HepG2 (cell line): Measurements from ENCODE around the gene SRCAP. TPM values are rescaled to one million over a fixed set of nuclear protein-coding genes. Genes with fewer than 3 reads are reported as not detected.

ENCODE experiments used
- ATAD3A ChIP-seq: sonication (generic); formaldehyde crosslinking; IDR thresholded peaks from 2 replicates; pipeline ENCODE4 v1.4.0; 2020; ENCODE audit warnings: missing genetic modification reagents
- DPF2 ChIP-seq: sonication (generic); formaldehyde crosslinking; IDR thresholded peaks from 2 replicates; pipeline ENCODE4 v1.4.0; 2020; ENCODE audit warnings: mild to moderate bottlenecking, low read depth, missing genetic modification reagents, borderline replicate concordance
- ETV5 ChIP-seq: IDR thresholded peaks from 2 replicates; pipeline ENCODE4 v1.6.1; 2018; ENCODE audit warnings: missing biosample characterization, missing genetic modification reagents, inconsistent platforms, borderline replicate concordance
- PITX1 ChIP-seq: sonication (generic); formaldehyde crosslinking; IDR thresholded peaks from 2 replicates; pipeline ENCODE4 v1.5.1; 2020; ENCODE audit warnings: mild to moderate bottlenecking, missing genetic modification reagents
- RFX1 ChIP-seq: fragments of 450-650 bp; IDR thresholded peaks from 2 replicates; pipeline ENCODE4 v1.6.1; 2017
- SCMH1 ChIP-seq: sonication (generic); formaldehyde crosslinking; IDR thresholded peaks from 2 replicates; pipeline ENCODE4 v1.9.0; 2021; ENCODE audit warnings: missing genetic modification reagents, mild to moderate bottlenecking, borderline replicate concordance
- SRSF1 ChIP-seq: fragments of 200-400 bp; formaldehyde crosslinking; optimal IDR thresholded peaks from 2 replicates; pipeline ENCODE3; 2017; ENCODE audit warnings: mild to moderate bottlenecking, low read depth, low read length, moderate library complexity
- TEAD2 ChIP-seq: sonication (generic); formaldehyde crosslinking; IDR thresholded peaks from 2 replicates; pipeline ENCODE4 v1.9.0; 2021; ENCODE audit warnings: missing genetic modification reagents
- TMF1 ChIP-seq: sonication (generic); formaldehyde crosslinking; IDR thresholded peaks from 2 replicates; pipeline ENCODE4 v1.8.1; 2022; ENCODE audit warnings: low read depth, missing genetic modification reagents
- ZMYM3 ChIP-seq: sonication (generic); formaldehyde crosslinking; IDR thresholded peaks from 2 replicates; pipeline ENCODE4 v1.5.1; 2020; ENCODE audit warnings: mild to moderate bottlenecking, missing genetic modification reagents
- ZNF274 ChIP-seq: sonication (generic); formaldehyde crosslinking; IDR thresholded peaks from 2 replicates; pipeline ENCODE4 v1.5.1; 2020; ENCODE audit warnings: mild to moderate bottlenecking, missing genetic modification reagents
- ZNF333 ChIP-seq: sonication (generic); formaldehyde crosslinking; IDR thresholded peaks from 2 replicates; pipeline ENCODE4 v1.4.0; 2020; ENCODE audit warnings: mild to moderate bottlenecking, missing genetic modification reagents, borderline replicate concordance
- ZNF33A ChIP-seq: sonication (generic); formaldehyde crosslinking; IDR thresholded peaks from 2 replicates; pipeline ENCODE4 v1.5.1; 2020; ENCODE audit warnings: missing genetic modification reagents, mild to moderate bottlenecking, moderate library complexity, borderline replicate concordance
- ZNF547 ChIP-seq: sonication (generic); formaldehyde crosslinking; IDR thresholded peaks from 2 replicates; pipeline ENCODE4 v1.5.1; 2020; ENCODE audit warnings: mild to moderate bottlenecking, missing genetic modification reagents
- ZNF549 ChIP-seq: sonication (generic); formaldehyde crosslinking; IDR thresholded peaks from 2 replicates; pipeline ENCODE4 v1.5.0; 2020; ENCODE audit warnings: missing genetic modification reagents
- ZNF563 ChIP-seq: sonication (generic); formaldehyde crosslinking; IDR thresholded peaks from 2 replicates; pipeline ENCODE4 v1.8.0; 2022; ENCODE audit warnings: mild to moderate bottlenecking, moderate library complexity, missing genetic modification reagents
- ZNF564 ChIP-seq: sonication (generic); formaldehyde crosslinking; IDR thresholded peaks from 2 replicates; pipeline ENCODE4 v1.8.1; 2023; ENCODE audit warnings: mild to moderate bottlenecking, missing genetic modification reagents
- ZNF713 ChIP-seq: sonication (generic); formaldehyde crosslinking; IDR thresholded peaks from 2 replicates; pipeline ENCODE4 v1.4.0; 2020; ENCODE audit warnings: mild to moderate bottlenecking, missing genetic modification reagents
- ZNF773 ChIP-seq: sonication (generic); formaldehyde crosslinking; IDR thresholded peaks from 2 replicates; pipeline ENCODE4 v1.4.0; 2020; ENCODE audit warnings: missing genetic modification reagents, borderline replicate concordance
- polyA plus RNA-seq, 8 experiments: library from polyadenylated mRNA; depleted of rRNA in 3 of 8; stranded (reverse) in 7 of 8; unstranded in 1 of 8; fragments of >200 nt; fragmentation: Illumina TruSeq in 4 of 8; extraction: Trizol in 4 of 8; gene quantifications; 2 replicates each; pipeline versions ENCODE4 v1.2.1 to v1.2.3, GENCODE V29; 2011 to 2016; ENCODE audit warnings: low read depth in 4 of 8, missing spikeins in 1 of 8, mixed read lengths in 1 of 8; ENCODE audit not compliant: insufficient read depth in 1 of 8
- total RNA-seq, 5 experiments: library from RNA; depleted of rRNA; stranded (reverse); fragments of >200 nt; fragmentation: Illumina TruSeq; extraction: Trizol; gene quantifications; 2 replicates each; pipeline ENCODE4 v1.2.3, GENCODE V29; 2016; ENCODE audit warnings: low read depth in 1 of 5
- TF ChIP-seq, protein P1 (sequence below): sonication (generic); formaldehyde crosslinking; IDR thresholded peaks from 2 replicates; pipeline ENCODE4 v1.4.0; 2020; ENCODE audit warnings: mild to moderate bottlenecking, missing genetic modification reagents, borderline replicate concordance
- TF ChIP-seq, protein P2 (sequence below): sonication (generic); formaldehyde crosslinking; IDR thresholded peaks from 2 replicates; pipeline ENCODE4 v1.8.0; 2023; ENCODE audit warnings: mild to moderate bottlenecking, missing genetic modification reagents
- TF ChIP-seq, protein P3 (sequence below): sonication (generic); formaldehyde crosslinking; IDR thresholded peaks from 2 replicates; pipeline ENCODE4 v1.8.0; 2022; ENCODE audit warnings: missing genetic modification reagents, low read depth, mild to moderate bottlenecking, borderline replicate concordance

SRCAP gene
- total and polyA plus RNA-seq, 2 of the 13 experiments (the other 11 are each of a cell fraction or from before 2014, with no cell fraction given), result 4.9 to 9.0 TPM

DNA sequence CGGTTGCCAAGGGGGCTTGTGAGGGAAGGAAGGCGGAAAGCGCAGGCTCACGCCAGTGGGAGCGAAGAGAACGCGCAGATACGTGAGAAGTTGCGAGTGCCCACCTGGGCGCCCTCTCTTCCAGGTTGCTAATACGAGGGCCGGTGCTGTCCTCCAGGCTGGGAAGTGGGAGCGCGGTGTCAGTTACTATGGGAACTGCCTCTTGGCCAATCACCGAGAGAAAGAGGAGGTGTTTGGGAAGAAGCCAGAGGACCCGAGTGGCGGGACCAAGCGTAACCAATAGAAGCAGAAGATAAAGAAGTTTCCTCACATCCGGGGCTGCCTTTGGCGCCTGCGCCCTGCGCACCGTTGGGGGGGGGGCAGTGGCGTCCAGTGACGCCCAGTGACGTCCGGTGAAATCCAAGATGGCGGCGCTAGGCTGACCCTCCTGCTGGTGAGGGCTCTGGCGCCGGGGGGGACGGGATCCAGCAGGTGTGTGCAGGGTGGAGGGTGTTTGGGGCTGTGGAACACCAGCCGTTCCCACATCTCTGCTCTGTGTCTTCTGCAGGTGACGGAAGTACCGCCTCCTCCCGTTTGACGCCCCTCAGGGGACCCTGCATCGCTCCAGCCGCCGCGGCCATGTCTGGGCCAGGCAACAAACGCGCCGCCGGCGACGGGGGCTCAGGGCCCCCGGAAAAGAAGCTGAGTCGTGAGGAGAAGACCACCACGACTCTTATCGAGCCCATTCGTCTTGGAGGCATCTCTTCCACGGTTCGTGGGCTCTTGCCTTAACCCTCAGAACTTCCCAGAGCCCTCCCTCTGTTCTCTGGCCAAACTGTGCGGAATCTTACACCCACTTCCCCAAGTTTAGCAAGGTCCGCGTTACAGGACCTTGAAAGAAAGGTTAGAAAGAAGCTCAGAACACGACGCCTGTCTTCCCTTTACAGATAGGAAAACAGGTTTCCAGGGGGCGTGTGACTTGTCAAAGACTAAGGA, 63.2 kb downstream of the SRCAP start, which contains the start of the genes CFAP119 and RNF40 (continued):
- TF ChIP-seq, protein P1, sequence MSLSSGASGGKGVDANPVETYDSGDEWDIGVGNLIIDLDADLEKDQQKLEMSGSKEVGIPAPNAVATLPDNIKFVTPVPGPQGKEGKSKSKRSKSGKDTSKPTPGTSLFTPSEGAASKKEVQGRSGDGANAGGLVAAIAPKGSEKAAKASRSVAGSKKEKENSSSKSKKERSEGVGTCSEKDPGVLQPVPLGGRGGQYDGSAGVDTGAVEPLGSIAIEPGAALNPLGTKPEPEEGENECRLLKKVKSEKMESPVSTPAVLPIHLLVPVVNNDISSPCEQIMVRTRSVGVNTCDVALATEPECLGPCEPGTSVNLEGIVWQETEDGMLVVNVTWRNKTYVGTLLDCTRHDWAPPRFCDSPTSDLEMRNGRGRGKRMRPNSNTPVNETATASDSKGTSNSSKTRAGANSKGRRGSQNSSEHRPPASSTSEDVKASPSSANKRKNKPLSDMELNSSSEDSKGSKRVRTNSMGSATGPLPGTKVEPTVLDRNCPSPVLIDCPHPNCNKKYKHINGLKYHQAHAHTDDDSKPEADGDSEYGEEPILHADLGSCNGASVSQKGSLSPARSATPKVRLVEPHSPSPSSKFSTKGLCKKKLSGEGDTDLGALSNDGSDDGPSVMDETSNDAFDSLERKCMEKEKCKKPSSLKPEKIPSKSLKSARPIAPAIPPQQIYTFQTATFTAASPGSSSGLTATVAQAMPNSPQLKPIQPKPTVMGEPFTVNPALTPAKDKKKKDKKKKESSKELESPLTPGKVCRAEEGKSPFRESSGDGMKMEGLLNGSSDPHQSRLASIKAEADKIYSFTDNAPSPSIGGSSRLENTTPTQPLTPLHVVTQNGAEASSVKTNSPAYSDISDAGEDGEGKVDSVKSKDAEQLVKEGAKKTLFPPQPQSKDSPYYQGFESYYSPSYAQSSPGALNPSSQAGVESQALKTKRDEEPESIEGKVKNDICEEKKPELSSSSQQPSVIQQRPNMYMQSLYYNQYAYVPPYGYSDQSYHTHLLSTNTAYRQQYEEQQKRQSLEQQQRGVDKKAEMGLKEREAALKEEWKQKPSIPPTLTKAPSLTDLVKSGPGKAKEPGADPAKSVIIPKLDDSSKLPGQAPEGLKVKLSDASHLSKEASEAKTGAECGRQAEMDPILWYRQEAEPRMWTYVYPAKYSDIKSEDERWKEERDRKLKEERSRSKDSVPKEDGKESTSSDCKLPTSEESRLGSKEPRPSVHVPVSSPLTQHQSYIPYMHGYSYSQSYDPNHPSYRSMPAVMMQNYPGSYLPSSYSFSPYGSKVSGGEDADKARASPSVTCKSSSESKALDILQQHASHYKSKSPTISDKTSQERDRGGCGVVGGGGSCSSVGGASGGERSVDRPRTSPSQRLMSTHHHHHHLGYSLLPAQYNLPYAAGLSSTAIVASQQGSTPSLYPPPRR, result peak; percentile 19; the same call in 1 of the 2 replicates
- TF ChIP-seq, protein P2, sequence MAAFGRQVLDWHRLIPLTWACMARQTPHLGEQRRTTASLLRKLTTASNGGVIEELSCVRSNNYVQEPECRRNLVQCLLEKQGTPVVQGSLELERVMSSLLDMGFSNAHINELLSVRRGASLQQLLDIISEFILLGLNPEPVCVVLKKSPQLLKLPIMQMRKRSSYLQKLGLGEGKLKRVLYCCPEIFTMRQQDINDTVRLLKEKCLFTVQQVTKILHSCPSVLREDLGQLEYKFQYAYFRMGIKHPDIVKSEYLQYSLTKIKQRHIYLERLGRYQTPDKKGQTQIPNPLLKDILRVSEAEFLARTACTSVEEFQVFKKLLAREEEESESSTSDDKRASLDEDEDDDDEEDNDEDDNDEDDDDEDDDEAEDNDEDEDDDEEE (CRISPR knock-in tag), result no peak; the same call in 1 of the 2 replicates
- TF ChIP-seq ZNF549 (CRISPR knock-in tag) (no peak), ZNF713 (CRISPR knock-in tag) (no peak), ZNF547 (CRISPR knock-in tag) (peak; percentile 26; the same call in 1 of the 2 replicates), ZNF33A (CRISPR knock-in tag) (no peak), ZMYM3 (CRISPR knock-in tag) (0 out of 2 replicates have a peak, but pooled peaks have one; percentile 13), TMF1 (CRISPR knock-in tag) (peak; percentile 91), ATAD3A (CRISPR knock-in tag) (0 out of 2 replicates have a peak, but pooled peaks have one; percentile 56), RFX1 (peak; percentile 97), DPF2 (CRISPR knock-in tag) (0 out of 2 replicates have a peak, but pooled peaks have one; percentile 12), SCMH1 (no peak), ZNF564 (peak; percentile 74; the same call in 1 of the 2 replicates), ZNF333 (CRISPR knock-in tag) (0 out of 2 replicates have a peak, but pooled peaks have one; percentile 50), ZNF563 (CRISPR knock-in tag) (peak; percentile 82; the same call in 1 of the 2 replicates), ETV5 (CRISPR knock-in tag) (peak; percentile 79), PITX1 (CRISPR knock-in tag) (peak; percentile 37; the same call in 1 of the 2 replicates), ZNF274 (CRISPR knock-in tag) (peak; percentile 3; the same call in 1 of the 2 replicates), ZNF773 (CRISPR knock-in tag) (peak; percentile 45; the same call in 1 of the 2 replicates), TEAD2 (CRISPR knock-in tag) (0 out of 2 replicates have a peak, but pooled peaks have one; percentile 82), SRSF1 (peak; percentile 71)
- TF ChIP-seq, protein P3, sequence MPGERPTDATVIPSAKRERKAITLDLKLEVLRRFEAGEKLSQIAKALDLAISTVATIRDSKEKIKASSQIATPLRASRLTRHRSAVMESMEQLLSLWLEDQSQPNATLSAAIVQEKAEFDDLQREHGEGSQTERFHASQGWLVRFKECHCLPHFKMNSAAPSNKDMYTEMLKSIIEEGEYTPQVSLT, result peak; percentile 27; the same call in 1 of the 2 replicates
